Hepatocyte (in vitro differentiated cells): ENCODE results near the gene PSMB10. TPM values are rescaled to one million over a fixed set of nuclear protein-coding genes. Genes with fewer than 3 reads are reported as not detected.

Experiments used
- DNase-seq: peaks from one replicate; pipeline ENCODE4 v3.0.0-alpha.2; 2016; ENCODE audit warnings: low spot score
- H2AFZ ChIP-seq: fragments of 200-600 bp; sonication (generic); 2 replicates; pipeline ENCODE4 v1.6.0; 2016; ENCODE audit warnings: antibody characterized with exemption, mild to moderate bottlenecking
- H3K27ac ChIP-seq: fragments of 200-600 bp; sonication (generic); 2 replicates; pipeline ENCODE4 v1.5.1; 2016; ENCODE audit warnings: mild to moderate bottlenecking
- H3K27me3 ChIP-seq: fragments of 200-600 bp; sonication (generic); 2 replicates; pipeline ENCODE4 v1.6.1; 2016
- H3K36me3 ChIP-seq: fragments of 200-600 bp; sonication (generic); replicated peaks from 2 replicates; pipeline ENCODE4 v1.5.1; 2016; ENCODE audit warnings: low read depth; ENCODE audit not compliant: insufficient read depth
- H3K4me1 ChIP-seq: fragments of 200-600 bp; sonication (generic); 2 replicates; pipeline ENCODE4 v1.5.1; 2016; ENCODE audit warnings: mild to moderate bottlenecking, moderate library complexity; ENCODE audit not compliant: insufficient read depth
- H3K4me2 ChIP-seq: fragments of 200-600 bp; sonication (generic); 2 replicates; pipeline ENCODE4 v1.6.0; 2016
- H3K4me3 ChIP-seq: fragments of 200-600 bp; sonication (generic); 2 replicates; pipeline ENCODE4 v1.5.1; 2016; ENCODE audit warnings: mild to moderate bottlenecking
- H3K79me2 ChIP-seq: fragments of 200-600 bp; sonication (generic); 2 replicates; pipeline ENCODE4 v1.6.0; 2017; ENCODE audit warnings: mild to moderate bottlenecking
- H3K9me2 ChIP-seq: fragments of 200-600 bp; sonication (generic); replicated peaks from 2 replicates; pipeline ENCODE4 v1.6.0; 2017; ENCODE audit warnings: mild to moderate bottlenecking; ENCODE audit not compliant: insufficient read depth
- H3K9me3 ChIP-seq: fragments of 200-600 bp; sonication (generic); 2 replicates; pipeline ENCODE4 v1.5.1; 2016; ENCODE audit warnings: low read depth, mild to moderate bottlenecking
- H4K20me1 ChIP-seq: fragments of 200-600 bp; sonication (generic); 2 replicates; pipeline ENCODE4 v1.6.0; 2016; ENCODE audit warnings: mild to moderate bottlenecking; ENCODE audit not compliant: insufficient read depth, poor library complexity, severe bottlenecking
- EZH2 ChIP-seq: fragments of 200-600 bp; sonication (generic); IDR thresholded peaks from 2 replicates; pipeline ENCODE4 v1.6.1; 2016; ENCODE audit warnings: antibody characterized with exemption, mild to moderate bottlenecking, borderline replicate concordance
- EZH2phosphoT487 ChIP-seq: fragments of 200-600 bp; sonication (generic); IDR thresholded peaks from one replicate; pipeline ENCODE4 v1.6.1; 2018; ENCODE audit warnings: antibody characterized with exemption, mild to moderate bottlenecking, low read depth, moderate library complexity; ENCODE audit not compliant: unreplicated experiment, severe bottlenecking
- WGBS: methylation state at CpG from one replicate; pipeline ENCODE4 v1.1.6; 2016; ENCODE audit warnings: low lambda C conversion rate; ENCODE audit errors: missing lambda C conversion rate; 5-methylcytosine and 5-hydroxymethylcytosine counted together
- polyA plus RNA-seq: library from polyadenylated mRNA; unstranded; fragments of >200 nt; fragmentation: Nextera tagmentation; extraction: Ambion mirVana; gene quantifications from 2 replicates; pipeline ENCODE4 v1.2.1, GENCODE V29; 2016
- total RNA-seq: library from RNA; depleted of rRNA; stranded (reverse); fragments of >200 nt; gene quantifications from 2 replicates; pipeline ENCODE4 v1.2.3, GENCODE V29; 2014
- TF ChIP-seq, protein P1 (sequence below): fragments of 200-600 bp; sonication (generic); IDR thresholded peaks from 2 replicates; pipeline ENCODE4 v1.5.1; 2016; ENCODE audit warnings: antibody characterized with exemption, mild to moderate bottlenecking; ENCODE audit not compliant: poor library complexity

The PSMB10 gene
- total and polyA plus RNA-seq, 2 experiments from 2014 or later, result 13.7 to 48.7 TPM

DNA sequence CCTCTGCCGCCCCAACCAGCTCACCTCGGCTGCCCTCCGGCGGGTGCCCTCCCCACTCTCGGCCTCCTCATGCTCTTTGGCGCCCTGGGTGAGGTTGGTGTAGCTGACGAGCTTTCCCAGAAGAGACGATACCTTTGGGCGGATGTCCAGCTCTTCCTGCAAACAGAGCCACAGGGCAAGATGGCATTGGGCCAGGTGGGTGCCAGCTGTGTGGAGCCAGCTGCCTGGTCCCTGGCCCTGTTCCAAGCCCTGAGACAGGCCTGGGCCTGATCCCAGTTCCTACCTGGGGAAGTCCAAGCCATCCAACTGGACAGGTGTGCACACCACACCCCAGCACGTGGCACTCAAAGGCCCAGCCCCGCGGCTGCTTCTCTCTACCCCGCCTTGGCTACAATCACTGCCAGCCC, 24.9 kb upstream of the PSMB10 start:
- H3K79me2 ChIP-seq, result peaks cover 44% of the 10 kb centered on the region
- H3K4me1 ChIP-seq, result peaks cover 10% of the 10 kb centered on the region
- H3K9me2 ChIP-seq, result no peaks in the 10 kb centered on the region
- no peak overlapping the region for H3K27ac ChIP-seq
- H3K36me3 ChIP-seq, result no peaks in the 10 kb centered on the region
- no peak overlapping the region for H3K4me2 ChIP-seq
- no peak overlapping the region for H2AFZ ChIP-seq
- DNase-seq, result no peak
- TF ChIP-seq, protein P1, sequence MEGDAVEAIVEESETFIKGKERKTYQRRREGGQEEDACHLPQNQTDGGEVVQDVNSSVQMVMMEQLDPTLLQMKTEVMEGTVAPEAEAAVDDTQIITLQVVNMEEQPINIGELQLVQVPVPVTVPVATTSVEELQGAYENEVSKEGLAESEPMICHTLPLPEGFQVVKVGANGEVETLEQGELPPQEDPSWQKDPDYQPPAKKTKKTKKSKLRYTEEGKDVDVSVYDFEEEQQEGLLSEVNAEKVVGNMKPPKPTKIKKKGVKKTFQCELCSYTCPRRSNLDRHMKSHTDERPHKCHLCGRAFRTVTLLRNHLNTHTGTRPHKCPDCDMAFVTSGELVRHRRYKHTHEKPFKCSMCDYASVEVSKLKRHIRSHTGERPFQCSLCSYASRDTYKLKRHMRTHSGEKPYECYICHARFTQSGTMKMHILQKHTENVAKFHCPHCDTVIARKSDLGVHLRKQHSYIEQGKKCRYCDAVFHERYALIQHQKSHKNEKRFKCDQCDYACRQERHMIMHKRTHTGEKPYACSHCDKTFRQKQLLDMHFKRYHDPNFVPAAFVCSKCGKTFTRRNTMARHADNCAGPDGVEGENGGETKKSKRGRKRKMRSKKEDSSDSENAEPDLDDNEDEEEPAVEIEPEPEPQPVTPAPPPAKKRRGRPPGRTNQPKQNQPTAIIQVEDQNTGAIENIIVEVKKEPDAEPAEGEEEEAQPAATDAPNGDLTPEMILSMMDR, result no peak
- WGBS, result 94% methylated on average over 13 of the region's 13 CpGs
- H3K4me3 ChIP-seq, result no peak overlapping the region
- H3K27me3 ChIP-seq, result no peaks in the 10 kb centered on the region
- no peaks in the 10 kb centered on the region for H3K9me3 ChIP-seq
- H4K20me1 ChIP-seq, result peaks cover 32% of the 10 kb centered on the region

DNA sequence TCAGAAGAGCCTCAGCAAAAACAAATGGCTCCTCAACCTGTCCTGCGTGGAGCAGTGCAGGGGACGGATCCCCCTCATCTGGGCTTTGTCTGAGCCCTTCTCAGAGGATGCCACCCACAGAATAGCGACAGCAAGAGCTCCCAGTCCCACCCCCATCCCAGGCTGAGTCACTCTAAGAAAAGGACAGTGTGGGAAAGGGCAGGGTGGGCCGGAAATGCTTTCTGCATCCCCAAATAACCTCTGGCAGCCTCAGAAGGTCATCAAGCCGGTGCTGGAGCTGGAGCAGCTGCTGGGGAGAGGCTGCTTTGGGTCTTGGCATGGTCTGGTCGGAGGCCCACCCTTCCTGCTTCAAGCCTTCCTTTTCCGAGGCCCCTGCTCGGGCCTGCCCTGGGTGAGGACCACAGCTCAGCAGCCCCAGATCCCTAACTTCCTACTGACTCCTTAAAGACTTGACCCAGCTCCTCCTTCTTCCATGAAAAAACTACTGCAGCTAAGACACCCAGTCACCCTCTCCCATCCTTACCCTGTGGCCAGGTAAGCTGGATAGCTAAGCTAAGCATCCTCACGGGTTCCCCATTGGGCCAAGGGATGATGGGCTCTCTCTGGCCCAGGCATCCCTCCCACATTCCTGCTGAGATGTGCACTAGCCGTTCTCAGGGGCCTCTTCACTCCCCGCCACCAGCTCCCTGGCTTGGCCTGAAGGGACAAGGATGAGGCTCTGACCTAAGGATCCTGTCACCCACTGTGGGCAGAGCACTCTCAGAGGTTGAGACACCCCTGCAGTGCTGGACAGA, 23.1 kb upstream of the PSMB10 start:
- 89% methylated on average over 11 of the region's 11 CpGs for WGBS
- no peaks in the 10 kb centered on the region for H3K27me3 ChIP-seq
- no peaks in the 10 kb centered on the region for H3K9me2 ChIP-seq
- H3K36me3 ChIP-seq, result no peaks in the 10 kb centered on the region
- DNase-seq, result no peak
- no peak overlapping the region for H3K4me3 ChIP-seq
- no peak overlapping the region for H3K4me2 ChIP-seq
- TF ChIP-seq, protein P1, result no peak
- no peak for TF ChIP-seq EZH2phosphoT487
- TF ChIP-seq EZH2, result no peak
- H3K27ac ChIP-seq, result no peak overlapping the region
- H4K20me1 ChIP-seq, result peaks cover 21% of the 10 kb centered on the region
- peaks cover 27% of the 10 kb centered on the region for H3K79me2 ChIP-seq
- no peaks in the 10 kb centered on the region for H3K4me1 ChIP-seq
- no peaks in the 10 kb centered on the region for H3K9me3 ChIP-seq
- no peak overlapping the region for H2AFZ ChIP-seq

DNA sequence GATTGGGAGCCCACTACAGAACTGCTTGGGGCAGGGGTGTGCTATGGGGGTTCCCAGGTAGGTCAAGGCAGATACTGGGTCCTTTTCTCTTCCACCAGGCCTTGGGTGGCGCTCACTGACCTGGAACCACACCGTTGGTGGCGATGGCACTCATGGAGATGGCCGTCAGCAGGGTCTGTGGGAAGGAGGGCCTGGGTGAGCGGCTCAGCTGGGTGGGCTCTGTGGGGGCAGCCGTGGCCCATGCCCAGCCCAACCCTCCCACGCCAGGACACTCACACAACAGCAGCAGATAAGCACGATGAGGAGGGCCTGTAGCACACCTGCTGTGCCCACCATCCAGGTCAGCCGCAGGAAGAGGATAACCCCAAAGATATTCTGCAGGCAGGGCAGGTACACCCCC, 21.0 kb upstream of the PSMB10 start:
- 95% methylated on average over 9 of the region's 9 CpGs for WGBS
- H3K9me3 ChIP-seq, result no peaks in the 10 kb centered on the region
- H3K4me3 ChIP-seq, result no peak overlapping the region
- TF ChIP-seq EZH2phosphoT487, result no peak
- TF ChIP-seq EZH2, result no peak
- TF ChIP-seq, protein P1, result no peak
- peaks cover 2% of the 10 kb centered on the region for H4K20me1 ChIP-seq
- no peaks in the 10 kb centered on the region for H3K9me2 ChIP-seq
- H2AFZ ChIP-seq, result no peak overlapping the region
- DNase-seq, result no peak
- H3K36me3 ChIP-seq, result no peaks in the 10 kb centered on the region
- H3K4me2 ChIP-seq, result no peak overlapping the region
- H3K4me1 ChIP-seq, result no peaks in the 10 kb centered on the region
- no peaks in the 10 kb centered on the region for H3K27me3 ChIP-seq
- no peak overlapping the region for H3K27ac ChIP-seq
- peaks cover 6% of the 10 kb centered on the region for H3K79me2 ChIP-seq
